GM10266 (cell line): Measurements from ENCODE around the gene CAST.
"Not testable (repeated sequence)": the region's sequence is repeated elsewhere in the genome, so short reads cannot be mapped to it uniquely, and the experiment has no call there.

ENCODE experiments used
- DNase-seq: peaks from one replicate; pipeline ENCODE4 v3.0.0; 2012; ENCODE audit errors: extremely low spot score
- CTCF ChIP-seq: IDR thresholded peaks from 2 replicates; pipeline ENCODE4 v1.5.1; 2012; ENCODE audit warnings: mild to moderate bottlenecking, low read depth; ENCODE audit not compliant: control insufficient read depth, insufficient read depth; ENCODE audit errors: missing control alignments

CAST gene

DNA sequence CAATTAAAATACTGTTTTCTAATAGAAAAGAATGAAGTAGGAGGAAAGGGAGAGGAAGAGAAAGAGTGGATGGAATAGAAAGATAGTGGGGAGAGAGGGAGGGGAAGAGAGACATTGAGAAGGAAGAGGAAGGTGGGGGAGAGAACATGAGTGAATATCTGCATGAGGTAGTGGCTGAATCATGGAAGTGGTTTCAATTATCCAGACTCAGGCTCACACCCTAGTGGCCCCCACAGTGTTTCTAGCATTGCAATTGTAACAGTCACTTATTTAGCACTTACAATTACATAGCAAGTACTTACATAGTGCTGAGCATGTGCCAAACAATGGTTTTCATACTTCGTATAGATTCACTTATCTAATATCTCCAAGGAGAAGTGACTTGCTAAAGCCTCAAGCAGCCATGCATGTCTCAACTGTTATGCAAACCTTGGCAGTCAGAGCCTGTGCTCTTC lies 72.7 kb downstream of the CAST start:
- no peak for DNase-seq
- TF ChIP-seq CTCF, result no peak

GRCh38 chr5:96736937-96737336 lies 74.8 kb downstream of the CAST start:
- no peak for TF ChIP-seq CTCF
- DNase-seq, result no peak

- TF ChIP-seq CTCF, result no peak
- no peak for DNase-seq
Measured at GRCh38 chr5:96741106-96741505, 78.9 kb downstream of the CAST start.

DNA sequence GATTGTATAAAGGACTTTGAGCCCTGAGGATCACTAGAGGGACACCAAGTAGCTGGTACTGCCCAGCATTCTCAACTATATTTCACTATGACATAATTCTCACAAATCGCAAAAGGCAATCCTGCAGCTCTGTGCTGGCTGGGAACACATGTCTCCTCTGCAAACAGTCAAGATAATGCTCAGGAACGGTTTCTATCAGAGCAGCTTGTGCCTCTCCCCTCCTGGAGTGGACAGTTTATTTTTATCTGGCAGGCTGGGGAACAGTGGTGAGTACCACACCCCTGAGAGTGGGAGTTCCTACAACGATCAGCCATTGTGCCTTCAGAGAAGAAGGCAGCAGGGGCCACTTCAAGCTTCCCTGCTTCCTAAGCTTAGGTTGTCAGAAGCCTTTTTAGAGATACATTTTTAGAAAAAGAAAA lies 79.7 kb downstream of the CAST start:
- TF ChIP-seq CTCF, result no peak
- DNase-seq, result no peak

DNA sequence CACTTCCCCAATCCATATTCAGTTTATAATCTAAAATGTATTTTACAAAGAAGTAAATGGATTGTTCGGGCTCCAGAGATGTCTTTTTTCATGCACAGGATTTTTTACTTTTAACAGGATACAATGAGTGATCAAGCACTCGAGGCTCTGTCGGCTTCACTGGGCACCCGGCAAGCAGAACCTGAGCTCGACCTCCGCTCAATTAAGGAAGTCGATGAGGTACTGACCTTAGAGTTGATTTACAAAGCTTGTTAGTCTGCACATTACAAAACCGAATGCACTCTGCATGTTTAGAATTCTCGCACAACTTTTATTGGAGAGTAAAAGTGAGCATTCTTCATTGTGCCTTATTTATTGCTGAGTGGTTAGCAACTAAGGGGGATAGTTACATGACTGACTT lies 80.4 kb downstream of the CAST start:
- TF ChIP-seq CTCF, result no peak
- DNase-seq, result no peak

DNA sequence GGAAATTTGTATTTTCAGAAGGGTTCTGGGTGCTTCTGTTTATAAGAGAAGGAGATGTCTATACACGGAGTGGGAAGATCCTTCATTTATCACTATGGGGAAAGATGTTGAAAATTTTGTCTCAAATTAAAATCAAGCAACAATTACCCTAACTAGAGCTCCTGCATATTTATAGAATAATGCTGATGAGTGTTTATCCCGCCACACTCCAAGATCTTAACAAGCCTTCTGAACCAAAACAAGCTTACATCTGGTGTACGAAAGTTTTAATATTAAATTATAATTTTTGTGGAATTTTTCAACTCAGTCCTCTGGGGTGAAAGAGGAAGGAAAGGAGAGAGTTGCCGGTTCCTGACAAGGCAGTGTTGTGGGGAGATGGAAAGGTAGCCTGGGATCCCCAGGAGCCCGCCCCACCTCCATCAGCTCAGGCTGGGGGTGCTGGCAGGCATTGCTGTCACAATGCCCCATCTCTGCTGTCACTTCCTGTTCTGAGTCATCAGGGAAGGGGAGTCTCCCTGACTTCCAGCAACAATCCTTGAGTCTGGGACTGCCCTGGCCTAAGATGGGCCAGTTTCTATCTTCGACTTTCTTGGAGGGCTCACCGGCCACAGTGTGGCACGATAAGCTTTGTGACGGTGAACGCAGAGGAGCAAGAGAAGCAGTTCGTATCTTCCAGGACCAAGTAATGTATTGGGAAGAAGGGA lies 81.0 kb downstream of the CAST start:
- TF ChIP-seq CTCF, result no peak
- DNase-seq, result no peak

- no peak for TF ChIP-seq CTCF
- DNase-seq, result no peak
Measured at GRCh38 chr5:96743805-96744204, 81.6 kb downstream of the CAST start.

DNA sequence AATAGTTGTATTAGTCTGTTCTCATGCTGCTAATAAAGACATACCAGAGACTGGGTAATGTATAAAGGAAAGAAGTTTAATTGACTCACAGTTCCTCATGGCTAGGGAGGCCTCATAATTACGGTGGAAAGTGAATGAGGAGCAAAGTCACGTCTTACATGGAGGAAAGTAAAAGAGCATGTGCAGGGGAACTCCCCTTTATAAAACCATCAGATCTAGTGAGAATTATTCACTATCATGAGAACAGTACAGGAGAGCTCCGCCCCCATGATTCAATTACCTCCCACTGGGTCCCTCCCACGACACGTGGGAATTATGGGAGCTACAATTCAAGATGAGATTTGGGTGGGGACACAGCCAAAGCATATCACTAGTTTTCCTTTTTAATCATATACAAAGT lies 82.0 kb downstream of the CAST start:
- not testable (repeated sequence) for DNase-seq
